IPS-18a (cell line): ENCODE results near the gene RASGRF2.

Experiments
- H3K27ac ChIP-seq: one replicate; pipeline ENCODE4 v1.5.1; 2013; ENCODE audit warnings: low read length
- H3K27me3 ChIP-seq: one replicate; pipeline ENCODE4 v1.6.1; 2013; ENCODE audit warnings: mild to moderate bottlenecking, low read length; ENCODE audit not compliant: control insufficient read depth, insufficient read depth
- H3K36me3 ChIP-seq: one replicate; pipeline ENCODE4 v1.6.1; 2013; ENCODE audit warnings: low read depth, low read length; ENCODE audit not compliant: control insufficient read depth
- H3K4me1 ChIP-seq: one replicate; pipeline ENCODE4 v1.6.1; 2013; ENCODE audit warnings: low read depth, low read length; ENCODE audit not compliant: control insufficient read depth
- H3K4me3 ChIP-seq: one replicate; pipeline ENCODE4 v1.5.1; 2013; ENCODE audit warnings: low read length
- H3K9ac ChIP-seq: one replicate; pipeline ENCODE4 v1.6.1; 2013; ENCODE audit warnings: mild to moderate bottlenecking, low read length, moderate library complexity
- H3K9me3 ChIP-seq: one replicate; pipeline ENCODE4 v1.6.1; 2013; ENCODE audit warnings: low read depth, low read length; ENCODE audit not compliant: control insufficient read depth

The RASGRF2 gene

GRCh38 chr5:81066102-81066501 is 105.9 kb downstream of the RASGRF2 start:
- Histone ChIP-seq H3K4me3 (no peak overlapping the region), H3K27me3 (no peaks in the 10 kb centered on the region), H3K27ac (no peak overlapping the region), H3K9ac (no peak overlapping the region), H3K4me1 (no peaks in the 10 kb centered on the region), H3K9me3 (no peaks in the 10 kb centered on the region), H3K36me3 (no peaks in the 10 kb centered on the region)

GRCh38 chr5:81067406-81067805 is 107.2 kb downstream of the RASGRF2 start:
- Histone ChIP-seq H3K36me3 (no peaks in the 10 kb centered on the region), H3K27ac (no peak overlapping the region), H3K9me3 (no peaks in the 10 kb centered on the region), H3K4me3 (no peak overlapping the region), H3K9ac (no peak overlapping the region), H3K27me3 (no peaks in the 10 kb centered on the region), H3K4me1 (no peaks in the 10 kb centered on the region)

GRCh38 chr5:81068063-81068462 is 107.9 kb downstream of the RASGRF2 start:
- H3K4me1 ChIP-seq, result no peaks in the 10 kb centered on the region
- H3K4me3 ChIP-seq, result no peak overlapping the region
- H3K27me3 ChIP-seq, result no peaks in the 10 kb centered on the region
- H3K9ac ChIP-seq, result no peak overlapping the region
- no peaks in the 10 kb centered on the region for H3K9me3 ChIP-seq
- no peak overlapping the region for H3K27ac ChIP-seq
- no peaks in the 10 kb centered on the region for H3K36me3 ChIP-seq

- Histone ChIP-seq H3K27ac (no peak overlapping the region), H3K9me3 (no peaks in the 10 kb centered on the region), H3K4me3 (no peak overlapping the region), H3K4me1 (no peaks in the 10 kb centered on the region), H3K36me3 (no peaks in the 10 kb centered on the region), H3K27me3 (no peaks in the 10 kb centered on the region), H3K9ac (no peak overlapping the region)
Measured at GRCh38 chr5:81068635-81069034, 108.5 kb downstream of the RASGRF2 start.

GRCh38 chr5:81069990-81070389 is 109.8 kb downstream of the RASGRF2 start:
- Histone ChIP-seq H3K9ac (no peak overlapping the region), H3K36me3 (no peaks in the 10 kb centered on the region), H3K4me1 (no peaks in the 10 kb centered on the region)

GRCh38 chr5:81070571-81071255 is 110.5 kb downstream of the RASGRF2 start:
- Histone ChIP-seq H3K9me3 (no peaks in the 10 kb centered on the region), H3K4me3 (no peak overlapping the region), H3K36me3 (no peaks in the 10 kb centered on the region), H3K27ac (no peak overlapping the region), H3K4me1 (no peaks in the 10 kb centered on the region), H3K27me3 (no peaks in the 10 kb centered on the region), H3K9ac (no peak overlapping the region)

More at GRCh38 chr5:81069990-81070389, 109.8 kb downstream of the RASGRF2 start:
- no peak overlapping the region for H3K27ac ChIP-seq
- no peaks in the 10 kb centered on the region for H3K9me3 ChIP-seq
- H3K27me3 ChIP-seq, result no peaks in the 10 kb centered on the region
- H3K4me3 ChIP-seq, result no peak overlapping the region

GRCh38 chr5:81075041-81075440 is 114.9 kb downstream of the RASGRF2 start:
- Histone ChIP-seq H3K36me3 (no peaks in the 10 kb centered on the region), H3K27me3 (no peaks in the 10 kb centered on the region), H3K9ac (no peak overlapping the region), H3K27ac (no peak overlapping the region), H3K4me3 (no peak overlapping the region), H3K9me3 (no peaks in the 10 kb centered on the region), H3K4me1 (no peaks in the 10 kb centered on the region)

- H3K27me3 ChIP-seq, result no peaks in the 10 kb centered on the region
- H3K4me1 ChIP-seq, result no peaks in the 10 kb centered on the region
- H3K4me3 ChIP-seq, result no peak overlapping the region
- no peak overlapping the region for H3K9ac ChIP-seq
- no peaks in the 10 kb centered on the region for H3K36me3 ChIP-seq
- H3K9me3 ChIP-seq, result no peaks in the 10 kb centered on the region
- no peak overlapping the region for H3K27ac ChIP-seq
Measured at GRCh38 chr5:81077105-81077504, 116.9 kb downstream of the RASGRF2 start.

GRCh38 chr5:81078930-81079329 is 118.8 kb downstream of the RASGRF2 start:
- no peaks in the 10 kb centered on the region for H3K27me3 ChIP-seq
- no peak overlapping the region for H3K27ac ChIP-seq
- H3K4me3 ChIP-seq, result no peak overlapping the region
- no peaks in the 10 kb centered on the region for H3K4me1 ChIP-seq
- no peak overlapping the region for H3K9ac ChIP-seq
- no peaks in the 10 kb centered on the region for H3K9me3 ChIP-seq
- H3K36me3 ChIP-seq, result no peaks in the 10 kb centered on the region

GRCh38 chr5:81080809-81081460 is 120.8 kb downstream of the RASGRF2 start:
- H3K4me1 ChIP-seq, result no peaks in the 10 kb centered on the region
- no peak overlapping the region for H3K4me3 ChIP-seq
- H3K27me3 ChIP-seq, result no peaks in the 10 kb centered on the region
- no peaks in the 10 kb centered on the region for H3K36me3 ChIP-seq
- no peak overlapping the region for H3K9ac ChIP-seq
- no peak overlapping the region for H3K27ac ChIP-seq
- H3K9me3 ChIP-seq, result no peaks in the 10 kb centered on the region

GRCh38 chr5:81081461-81081835 is 121.3 kb downstream of the RASGRF2 start:
- Histone ChIP-seq H3K9ac (no peak overlapping the region), H3K27ac (no peak overlapping the region), H3K27me3 (no peaks in the 10 kb centered on the region), H3K36me3 (no peaks in the 10 kb centered on the region), H3K4me3 (no peak overlapping the region), H3K4me1 (no peaks in the 10 kb centered on the region), H3K9me3 (no peaks in the 10 kb centered on the region)

- H3K27ac ChIP-seq, result no peak overlapping the region
- H3K9me3 ChIP-seq, result no peaks in the 10 kb centered on the region
- no peak overlapping the region for H3K4me3 ChIP-seq
- H3K27me3 ChIP-seq, result no peaks in the 10 kb centered on the region
- H3K9ac ChIP-seq, result no peak overlapping the region
- H3K4me1 ChIP-seq, result no peaks in the 10 kb centered on the region
- H3K36me3 ChIP-seq, result no peaks in the 10 kb centered on the region
Measured at GRCh38 chr5:81086881-81087281, 126.7 kb downstream of the RASGRF2 start.
